Esophagus squamous epithelium (tissue), 5 donors: ENCODE data around the gene SMIM22. TPM values are rescaled to one million over a fixed set of nuclear protein-coding genes. Genes with fewer than 3 reads are reported as not detected.

Source experiments
- DNase-seq: peaks from one replicate; lab custom pipeline; 2025; lab: John Stamatoyannopoulos, UW
- H3K27ac ChIP-seq, 4 donors: fragments of 200-600 bp; sonication (generic); one replicate each; pipeline ENCODE4 v1.5.1; 2016 to 2019; ENCODE audit warnings: mild to moderate bottlenecking in 1 of 4
- H3K27me3 ChIP-seq, 4 donors: fragments of 200-600 bp; sonication (generic); 1 replicate in 3 of 4; 2 replicates in 1 of 4; pipeline versions ENCODE4 v1.5.1 to v1.6.0; 2017 to 2021; ENCODE audit warnings: antibody characterized with exemption in 1 of 4
- H3K36me3 ChIP-seq, 3 donors: fragments of 200-600 bp; sonication (generic); one replicate each; pipeline ENCODE4 v1.5.1; 2016 to 2019
- H3K4me1 ChIP-seq, 3 donors: fragments of 200-600 bp; sonication (generic); one replicate each; pipeline ENCODE4 v1.5.1; 2017 to 2019
- H3K4me3 ChIP-seq, 4 donors: fragments of 200-600 bp; sonication (generic); 1 replicate in 3 of 4; 2 replicates in 1 of 4; pipeline ENCODE4 v1.5.1; 2016 to 2019; ENCODE audit warnings: mild to moderate bottlenecking in 2 of 4, moderate library complexity in 1 of 4
- H3K9me3 ChIP-seq, 3 donors: fragments of 200-600 bp; sonication (generic); one replicate each; pipeline ENCODE4 v1.5.1; 2016 to 2019
- POLR2A ChIP-seq, 4 donors: fragments of 450-650 bp; IDR thresholded peaks; one replicate each; pipeline ENCODE4 v1.6.1; 2017; ENCODE audit warnings: antibody characterized with exemption in 4 of 4, mild to moderate bottlenecking in 4 of 4, moderate library complexity in 3 of 4
- WGBS, 2 donors: methylation state at CpG; one replicate each; pipeline ENCODE4 v1.1.5; 2018; 5-methylcytosine and 5-hydroxymethylcytosine counted together
- intact Hi-C: fragments of 100-400 bp; cut with DNase I; formaldehyde crosslinking; loops from one replicate; pipeline ENCODE4 v1.15.0; 2022
- total RNA-seq, 4 donors: library from RNA; depleted of rRNA; stranded (reverse); fragments of >200 nt; gene quantifications; one replicate each; pipeline ENCODE4 v1.1.0, GENCODE V29; 2016
- TF ChIP-seq, protein P1 (sequence below), 6 experiments: fragments of 450-650 bp in 4 of 6; fragments of 200-600 bp in 2 of 6; sonication (generic) in 2 of 6; IDR thresholded peaks; one replicate each; pipeline ENCODE4 v1.5.1; 2016 to 2019; ENCODE audit warnings: antibody characterized with exemption in 6 of 6, mild to moderate bottlenecking in 4 of 6, moderate library complexity in 4 of 6
- donor health status: DM: yes; HTN: yes; CAD: no.

SMIM22 gene
- total RNA-seq, 4 donors from 2014 or later = 4.8 to 10.2 (median 5.2) TPM; not detected in 1

DNA sequence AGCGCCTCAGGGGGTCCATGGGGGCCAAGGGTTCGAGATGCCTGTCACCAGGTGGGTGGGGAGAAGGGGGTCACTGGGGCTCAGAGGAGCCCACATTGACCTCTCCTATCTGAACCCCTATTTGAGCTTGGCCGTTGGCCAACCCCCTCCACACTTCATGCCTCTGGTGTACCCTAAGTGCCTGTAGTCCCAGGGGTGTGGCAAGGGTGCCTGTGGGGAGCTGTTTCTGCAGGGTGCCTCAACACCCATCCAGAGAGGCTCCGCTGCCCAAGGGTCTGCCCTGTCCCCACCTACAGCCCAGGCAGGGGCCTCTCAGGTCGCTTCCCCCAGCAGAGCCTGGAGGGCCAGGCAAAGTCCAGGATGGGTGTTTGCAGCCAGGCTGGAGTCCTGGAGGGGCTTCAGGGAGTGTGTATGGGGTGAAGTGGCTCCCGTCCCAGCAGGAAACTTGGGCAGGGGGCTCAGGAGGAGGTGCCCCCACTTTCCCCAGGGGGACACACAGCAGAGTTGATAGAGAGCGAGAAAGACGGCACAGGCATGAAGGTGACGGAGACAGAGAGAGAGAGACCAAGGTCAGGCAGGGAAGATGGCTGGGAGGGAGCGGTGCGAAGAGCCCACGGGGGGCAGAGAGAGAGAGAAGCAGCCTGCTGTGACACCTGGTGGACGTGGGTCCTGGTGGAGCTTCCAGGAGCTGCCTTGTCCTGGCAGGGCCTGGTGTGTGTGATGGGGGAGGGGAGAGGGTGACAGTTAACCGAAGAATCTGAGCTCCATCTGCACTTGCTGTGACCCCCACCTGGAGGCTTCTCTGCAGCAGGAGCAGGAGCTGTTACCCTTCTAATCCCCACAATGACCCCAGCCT is 7.3 kb upstream of the SMIM22 start, which contains the start of gene SEPTIN12:
TSS of gene SEPTIN12 (minus strand) at position 719 of the 856 bp plus-strand sequence. CDS start at position 19, 700 bp downstream.
- TF ChIP-seq, protein P1, sequence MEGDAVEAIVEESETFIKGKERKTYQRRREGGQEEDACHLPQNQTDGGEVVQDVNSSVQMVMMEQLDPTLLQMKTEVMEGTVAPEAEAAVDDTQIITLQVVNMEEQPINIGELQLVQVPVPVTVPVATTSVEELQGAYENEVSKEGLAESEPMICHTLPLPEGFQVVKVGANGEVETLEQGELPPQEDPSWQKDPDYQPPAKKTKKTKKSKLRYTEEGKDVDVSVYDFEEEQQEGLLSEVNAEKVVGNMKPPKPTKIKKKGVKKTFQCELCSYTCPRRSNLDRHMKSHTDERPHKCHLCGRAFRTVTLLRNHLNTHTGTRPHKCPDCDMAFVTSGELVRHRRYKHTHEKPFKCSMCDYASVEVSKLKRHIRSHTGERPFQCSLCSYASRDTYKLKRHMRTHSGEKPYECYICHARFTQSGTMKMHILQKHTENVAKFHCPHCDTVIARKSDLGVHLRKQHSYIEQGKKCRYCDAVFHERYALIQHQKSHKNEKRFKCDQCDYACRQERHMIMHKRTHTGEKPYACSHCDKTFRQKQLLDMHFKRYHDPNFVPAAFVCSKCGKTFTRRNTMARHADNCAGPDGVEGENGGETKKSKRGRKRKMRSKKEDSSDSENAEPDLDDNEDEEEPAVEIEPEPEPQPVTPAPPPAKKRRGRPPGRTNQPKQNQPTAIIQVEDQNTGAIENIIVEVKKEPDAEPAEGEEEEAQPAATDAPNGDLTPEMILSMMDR (IDR thresholded peaks at IDR 0.05) = no peak
- no peak for TF ChIP-seq POLR2A (IDR thresholded peaks at IDR 0.05)
- 68 to 73% methylated on average over 6 to 10 of the region's 14 CpGs for WGBS, 2 donors
- Histone ChIP-seq H3K36me3 (no peaks in the 10 kb centered on the region), H3K4me1 (peaks cover 0 to 14% (median 4%) of the 10 kb centered on the region in 3 donors), H3K9me3 (no peaks in the 10 kb centered on the region), H3K27ac (no peak within 1 kb of the TSS), H3K4me3 (no peak within 1 kb of the TSS), H3K27me3 (no peaks in the 10 kb centered on the region)
- no peak for DNase-seq
- intact Hi-C loops = no loop called here

DNA sequence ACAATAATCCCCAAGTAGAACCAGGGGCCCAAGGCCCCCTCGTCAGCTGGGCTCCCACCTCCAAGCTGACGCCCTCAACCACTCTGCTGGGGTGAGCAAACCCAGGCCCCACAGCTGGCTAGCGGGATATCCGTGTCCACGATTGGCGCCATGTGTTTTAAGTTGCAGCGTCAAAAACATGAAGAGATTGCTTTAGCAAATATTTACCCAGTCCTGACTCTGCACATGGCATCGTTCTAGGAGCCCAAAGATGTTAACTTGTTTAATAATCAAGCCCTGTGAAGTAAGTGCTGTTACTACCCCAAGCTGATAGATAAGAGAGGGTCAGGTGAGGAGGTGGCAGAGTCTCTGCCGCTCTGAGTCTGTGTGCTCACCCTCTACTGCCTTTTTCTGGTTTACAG is 6.7 kb upstream of the SMIM22 start:
- WGBS, 2 donors = 76 to 85% methylated on average over 2 to 8 of the region's 9 CpGs
- Histone ChIP-seq H3K27ac (no peak overlapping the region), H3K4me3 (no peak overlapping the region), H3K36me3 (no peaks in the 10 kb centered on the region), H3K27me3 (no peaks in the 10 kb centered on the region), H3K9me3 (no peaks in the 10 kb centered on the region), H3K4me1 (peaks cover 0 to 14% (median 4%) of the 10 kb centered on the region in 3 donors)
- intact Hi-C loops = no loop called here
- no peak for DNase-seq
- no peak for TF ChIP-seq POLR2A (IDR thresholded peaks at IDR 0.05)
- TF ChIP-seq, protein P1 (IDR thresholded peaks at IDR 0.05) = no peak

DNA sequence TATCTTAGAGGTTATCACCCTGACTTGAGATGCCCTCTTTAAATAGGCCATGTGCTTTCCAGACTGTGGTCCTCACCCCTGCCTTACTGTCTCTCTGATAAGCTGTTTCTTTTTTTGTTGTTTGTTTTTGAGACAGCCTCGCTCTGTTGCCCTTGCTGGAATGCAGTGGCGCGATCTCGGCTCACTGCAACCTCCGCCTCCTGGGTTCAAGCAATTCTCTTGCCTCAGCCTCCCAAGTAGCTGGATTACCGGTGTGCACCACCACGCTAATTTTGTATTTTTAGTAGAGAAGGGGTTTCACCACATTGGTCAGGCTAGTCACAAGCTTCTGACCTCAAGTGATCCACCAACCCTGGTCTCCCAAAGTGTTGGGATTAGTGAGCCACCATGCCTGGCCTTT is 6.3 kb upstream of the SMIM22 start:
- no peak overlapping the region for H3K27ac ChIP-seq
- H3K36me3 ChIP-seq = no peaks in the 10 kb centered on the region
- H3K4me3 ChIP-seq = no peak overlapping the region
- H3K27me3 ChIP-seq = no peaks in the 10 kb centered on the region
- H3K9me3 ChIP-seq = no peaks in the 10 kb centered on the region
- peaks cover 0 to 14% (median 4%) of the 10 kb centered on the region in 3 donors for H3K4me1 ChIP-seq
- no peak for DNase-seq
- 89 to 90% methylated on average over 2 to 7 of the region's 7 CpGs for WGBS, 2 donors
- intact Hi-C loops = no loop called here
- TF ChIP-seq POLR2A (IDR thresholded peaks at IDR 0.05) = no peak
- TF ChIP-seq, protein P1 (IDR thresholded peaks at IDR 0.05) = no peak

DNA sequence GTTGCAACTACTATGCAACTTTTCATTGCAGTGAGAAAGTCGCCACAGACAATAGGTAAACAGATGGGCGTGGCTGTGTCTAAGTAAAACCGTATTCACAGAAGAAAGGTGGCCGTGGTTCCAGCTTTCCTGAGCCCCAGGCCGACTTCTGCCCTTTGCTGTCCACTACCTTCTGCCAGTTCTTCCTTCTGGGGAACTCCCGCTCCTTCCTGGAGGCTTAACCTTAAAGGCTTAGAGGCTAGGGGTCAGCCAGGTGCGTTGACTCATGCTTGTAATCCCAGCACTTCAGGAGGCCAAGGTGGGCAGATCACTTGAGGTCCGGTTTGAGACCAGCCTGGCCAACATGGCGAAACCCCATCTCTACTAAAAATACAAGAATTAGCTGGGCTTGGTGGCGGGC is 4.9 kb upstream of the SMIM22 start:
- WGBS, 2 donors = 58 to 63% methylated on average over 9 to 10 of the region's 10 CpGs
- no peak for TF ChIP-seq POLR2A (IDR thresholded peaks at IDR 0.05)
- TF ChIP-seq, protein P1 (IDR thresholded peaks at IDR 0.05) = no peak
- intact Hi-C loops = no loop called here
- no peak for DNase-seq
- Histone ChIP-seq H3K4me1 (peaks cover 0 to 14% (median 4%) of the 10 kb centered on the region in 3 donors), H3K27ac (no peak overlapping the region), H3K9me3 (no peaks in the 10 kb centered on the region), H3K27me3 (no peaks in the 10 kb centered on the region), H3K4me3 (no peak overlapping the region), H3K36me3 (no peaks in the 10 kb centered on the region)

DNA sequence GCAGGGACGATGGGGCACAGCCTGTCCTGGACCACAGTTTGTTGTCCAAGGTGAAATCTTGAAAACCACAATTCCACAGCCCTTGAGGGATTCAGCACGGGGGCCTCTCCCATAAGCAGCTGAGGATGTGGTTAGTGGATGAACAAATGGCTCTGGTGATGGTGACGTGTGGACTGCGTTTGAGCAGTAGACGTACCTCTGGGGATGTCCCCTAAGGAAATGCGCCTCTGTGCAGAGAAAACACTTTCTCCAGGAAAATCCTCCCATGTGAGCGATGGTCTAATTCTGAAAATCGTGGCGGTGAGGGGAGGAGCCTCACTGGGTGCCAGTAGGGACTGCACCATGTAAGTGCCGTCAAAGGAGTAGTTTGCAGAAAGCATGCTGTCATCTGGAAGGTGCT is 4.3 kb upstream of the SMIM22 start:
- H3K9me3 ChIP-seq = no peaks in the 10 kb centered on the region
- H3K4me3 ChIP-seq = no peak overlapping the region
- H3K36me3 ChIP-seq = peaks cover 0 to 3% (median 0%) of the 10 kb centered on the region in 3 donors
- no peak overlapping the region for H3K27ac ChIP-seq
- H3K4me1 ChIP-seq = peaks cover 0 to 18% (median 4%) of the 10 kb centered on the region in 3 donors
- intact Hi-C loops = no loop called here
- 63 to 67% methylated on average over 9 to 10 of the region's 10 CpGs for WGBS, 2 donors
- no peak for DNase-seq
- H3K27me3 ChIP-seq = no peaks in the 10 kb centered on the region
- no peak for TF ChIP-seq POLR2A (IDR thresholded peaks at IDR 0.05)
- TF ChIP-seq, protein P1 (IDR thresholded peaks at IDR 0.05) = no peak
